ENCODE results near the gene AP3S2.

The AP3S2 gene

DNA sequence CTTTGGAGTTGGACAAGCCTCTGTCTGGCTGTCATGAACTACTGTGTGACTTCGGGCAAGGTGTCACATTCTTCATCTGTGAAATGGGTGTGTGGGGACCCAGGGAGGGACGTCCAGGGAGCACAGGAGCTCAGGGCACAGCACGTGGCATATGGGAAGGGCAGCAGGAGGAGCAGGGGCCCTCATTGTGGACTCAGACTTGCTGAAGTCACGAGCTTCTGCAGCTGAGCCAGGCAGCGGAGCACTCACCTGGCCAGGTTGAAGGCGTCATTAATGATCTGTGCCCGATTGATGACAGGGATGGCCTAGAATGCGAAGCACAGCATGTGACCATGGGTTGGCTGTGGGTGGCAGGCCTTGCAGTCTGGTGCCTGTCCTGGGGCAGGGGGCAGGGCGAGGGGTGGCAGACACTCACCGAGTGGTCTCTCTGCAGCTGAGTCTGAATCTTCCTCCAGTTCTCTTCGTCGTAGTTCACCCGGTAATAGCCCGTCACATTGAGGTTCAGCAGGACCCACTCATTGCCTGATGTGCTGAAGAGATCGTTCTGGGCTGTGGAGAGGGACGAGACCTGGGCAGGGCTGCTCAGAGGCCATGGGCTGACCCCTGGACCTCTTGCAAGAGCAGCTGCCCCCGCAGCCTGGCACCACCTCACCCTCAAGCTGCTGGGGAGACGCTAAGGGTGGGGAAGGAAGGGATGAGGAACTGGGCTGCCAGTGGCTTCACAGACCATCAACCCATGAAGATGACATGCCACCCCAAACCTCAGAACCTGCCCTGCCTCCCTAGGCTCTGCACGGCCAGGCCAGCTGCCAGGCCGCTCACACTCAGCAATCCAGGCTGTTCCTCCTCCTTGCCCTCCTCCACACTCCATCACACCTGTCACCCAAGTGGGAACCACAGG is 94.5 kb downstream of the AP3S2 start:
- no peak for TF ChIP-seq CTCF (IDR thresholded peaks at IDR 0.05)

GRCh38 chr15:89797678-89798201 is 96.1 kb downstream of the AP3S2 start:
- TF ChIP-seq CTCF (IDR thresholded peaks at IDR 0.05) = no peak

GRCh38 chr15:89795996-89796395 is 97.8 kb downstream of the AP3S2 start:
- no peak for TF ChIP-seq CTCF (IDR thresholded peaks at IDR 0.05)

DNA sequence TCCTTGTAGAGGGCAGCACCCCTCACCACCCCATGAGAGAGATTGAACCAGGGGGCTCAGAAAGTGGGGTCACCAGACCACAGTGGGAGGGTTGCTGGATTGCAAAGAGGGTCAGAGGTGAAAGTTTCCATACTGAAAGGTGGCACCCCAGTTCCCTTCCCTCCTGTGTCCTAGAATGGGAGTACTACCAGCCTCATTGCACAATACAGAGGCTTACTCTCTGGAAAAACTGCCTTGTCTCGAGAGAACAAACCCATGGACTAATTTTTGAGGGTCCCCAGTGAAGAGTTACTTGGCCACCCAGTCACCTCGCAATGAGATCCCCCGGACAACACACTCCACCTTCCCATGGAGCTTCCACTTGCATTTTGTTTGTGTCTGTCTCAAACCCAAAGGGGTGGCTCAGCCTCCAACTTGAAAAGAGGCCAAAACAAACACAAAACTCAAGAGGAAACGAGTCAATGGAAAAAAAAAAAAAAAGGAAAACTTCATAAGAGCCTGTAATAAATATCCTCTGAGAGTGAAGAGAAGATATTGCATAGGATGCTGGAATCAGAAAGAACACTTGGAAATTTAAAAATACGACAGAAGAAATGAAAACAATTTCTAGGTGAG is 99.1 kb downstream of the AP3S2 start:
- TF ChIP-seq CTCF (IDR thresholded peaks at IDR 0.05) = no peak

GRCh38 chr15:89792106-89792805 is 101.5 kb downstream of the AP3S2 start:
- no peak for TF ChIP-seq CTCF (IDR thresholded peaks at IDR 0.05)

DNA sequence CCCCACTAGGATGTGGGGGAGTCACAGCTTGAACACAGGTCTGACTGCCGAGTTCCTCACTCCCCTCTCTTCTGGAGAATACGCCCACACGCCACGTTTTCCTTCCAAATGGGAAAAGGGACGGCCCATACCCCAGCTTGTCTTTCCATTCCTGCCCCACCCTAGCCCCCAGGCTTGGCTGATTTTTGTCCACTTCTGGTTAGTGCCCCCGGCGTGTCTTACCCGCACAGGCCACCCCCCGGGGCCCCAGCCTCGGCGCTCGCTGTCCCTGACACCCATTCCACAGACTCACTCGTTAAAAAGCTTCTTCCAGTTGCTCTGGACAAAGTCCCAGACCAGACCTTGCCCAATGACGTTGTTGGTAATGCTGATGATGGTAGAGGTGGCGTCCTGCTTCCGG is 103.1 kb downstream of the AP3S2 start:
- no peak for TF ChIP-seq CTCF (IDR thresholded peaks at IDR 0.05)

DNA sequence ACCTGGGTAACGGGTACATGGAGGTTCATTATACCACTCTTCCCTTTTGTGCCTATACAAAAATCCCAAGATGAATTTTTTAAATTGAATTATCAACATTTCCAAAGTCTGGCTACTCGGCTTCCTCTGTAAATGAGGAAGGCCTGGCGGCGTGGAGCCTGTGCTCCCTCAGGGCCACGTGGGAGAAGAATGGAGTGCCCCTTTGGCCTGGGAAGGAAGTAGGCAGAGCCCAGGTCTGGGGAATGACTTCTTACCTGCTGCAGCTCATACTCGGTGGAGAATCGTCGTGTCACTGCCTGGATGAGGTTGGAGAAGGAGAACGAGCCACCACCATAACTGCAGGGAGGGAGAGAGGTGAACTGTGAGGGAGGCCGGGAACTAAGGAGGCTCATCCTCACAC is 103.6 kb downstream of the AP3S2 start:
- no peak for TF ChIP-seq CTCF (IDR thresholded peaks at IDR 0.05)
